ENCODE measurements around the gene DEDD2.

DNA sequence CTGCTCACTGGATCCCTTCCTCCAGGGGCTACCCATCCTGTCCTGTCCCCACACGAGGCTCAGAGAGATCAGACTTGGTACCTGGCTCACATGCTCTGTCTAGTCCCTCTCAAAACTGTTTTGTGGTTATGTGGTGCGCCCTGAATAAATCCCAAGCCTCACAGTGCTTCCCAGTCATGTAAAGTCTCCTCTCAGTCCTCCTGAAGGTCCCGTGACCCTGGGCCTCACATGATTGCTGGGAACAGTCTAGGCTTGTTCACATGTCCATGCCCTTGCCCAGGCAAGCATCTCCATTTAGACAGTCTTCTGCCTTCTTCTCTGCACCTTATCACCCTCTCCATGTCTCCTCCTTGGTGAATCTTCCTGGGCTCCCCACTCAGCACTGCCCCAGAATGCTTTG is 49.3 kb downstream of the DEDD2 start:
- no peak for TF ChIP-seq POLR2A (IDR thresholded peaks at IDR 0.05)
- TF ChIP-seq, protein P1, sequence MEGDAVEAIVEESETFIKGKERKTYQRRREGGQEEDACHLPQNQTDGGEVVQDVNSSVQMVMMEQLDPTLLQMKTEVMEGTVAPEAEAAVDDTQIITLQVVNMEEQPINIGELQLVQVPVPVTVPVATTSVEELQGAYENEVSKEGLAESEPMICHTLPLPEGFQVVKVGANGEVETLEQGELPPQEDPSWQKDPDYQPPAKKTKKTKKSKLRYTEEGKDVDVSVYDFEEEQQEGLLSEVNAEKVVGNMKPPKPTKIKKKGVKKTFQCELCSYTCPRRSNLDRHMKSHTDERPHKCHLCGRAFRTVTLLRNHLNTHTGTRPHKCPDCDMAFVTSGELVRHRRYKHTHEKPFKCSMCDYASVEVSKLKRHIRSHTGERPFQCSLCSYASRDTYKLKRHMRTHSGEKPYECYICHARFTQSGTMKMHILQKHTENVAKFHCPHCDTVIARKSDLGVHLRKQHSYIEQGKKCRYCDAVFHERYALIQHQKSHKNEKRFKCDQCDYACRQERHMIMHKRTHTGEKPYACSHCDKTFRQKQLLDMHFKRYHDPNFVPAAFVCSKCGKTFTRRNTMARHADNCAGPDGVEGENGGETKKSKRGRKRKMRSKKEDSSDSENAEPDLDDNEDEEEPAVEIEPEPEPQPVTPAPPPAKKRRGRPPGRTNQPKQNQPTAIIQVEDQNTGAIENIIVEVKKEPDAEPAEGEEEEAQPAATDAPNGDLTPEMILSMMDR (IDR thresholded peaks at IDR 0.05): no peak
